ENCODE measurements around the gene AMHR2. TPM values are rescaled to one million over a fixed set of nuclear protein-coding genes. Genes with fewer than 3 reads are reported as not detected.

AMHR2 gene
- polyA plus RNA-seq, 1 donor from 2014 or later, result not detected

DNA sequence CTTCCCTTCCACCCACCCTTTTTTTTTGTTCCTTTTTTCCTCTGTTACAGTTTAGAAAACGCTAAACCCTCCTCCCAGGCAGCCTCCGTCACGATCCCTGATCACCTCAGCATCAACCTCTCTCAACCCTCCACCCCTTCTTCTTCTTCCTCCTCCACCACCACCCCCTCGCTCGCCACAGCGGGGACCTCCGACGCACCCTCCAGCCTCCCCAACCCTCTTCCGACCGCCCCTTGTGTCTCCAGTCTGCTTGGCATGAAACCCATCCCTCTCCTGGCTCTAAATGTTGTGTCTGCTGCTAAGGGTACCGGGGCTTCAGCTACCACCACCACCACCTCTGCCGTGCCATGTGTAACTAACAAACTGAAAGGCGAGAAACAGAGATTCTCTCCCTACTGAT, 51.2 kb downstream of the AMHR2 start:
- H3K36me3 ChIP-seq (ENCODE audit: insufficient read depth, low read length), result peaks cover 5% of the 10 kb centered on the region
- H2AFZ ChIP-seq (ENCODE audit: low read depth, low read length), result no peak overlapping the region
- H4K20me1 ChIP-seq (ENCODE audit: insufficient read depth), result peaks cover 10% of the 10 kb centered on the region
- no peak overlapping the region for H3K27ac ChIP-seq (ENCODE audit: low read length)
- H3K9me3 ChIP-seq (ENCODE audit: low read length), result no peaks in the 10 kb centered on the region
- no peaks in the 10 kb centered on the region for H3K9me2 ChIP-seq (ENCODE audit: insufficient read depth, low read length)
- TF ChIP-seq EP300 (conservative IDR thresholded peaks at IDR 0.05; ENCODE audit: poor library complexity, severe bottlenecking), result no peak
- no peak for TF ChIP-seq EZH2 (IDR thresholded peaks at IDR 0.05; ENCODE audit: borderline replicate concordance, insufficient read depth, low read length, poor library complexity, severe bottlenecking)
- TF ChIP-seq TAF1 (IDR thresholded peaks at IDR 0.05; ENCODE audit: low read depth), result no peak
- no peak for TF ChIP-seq RAD21 (conservative IDR thresholded peaks at IDR 0.05)
- TF ChIP-seq POLR2AphosphoS5 (IDR thresholded peaks at IDR 0.05), result no peak
- TF ChIP-seq MXI1 (conservative IDR thresholded peaks at IDR 0.05; ENCODE audit: poor library complexity, severe bottlenecking), result no peak
- TF ChIP-seq, protein P1, sequence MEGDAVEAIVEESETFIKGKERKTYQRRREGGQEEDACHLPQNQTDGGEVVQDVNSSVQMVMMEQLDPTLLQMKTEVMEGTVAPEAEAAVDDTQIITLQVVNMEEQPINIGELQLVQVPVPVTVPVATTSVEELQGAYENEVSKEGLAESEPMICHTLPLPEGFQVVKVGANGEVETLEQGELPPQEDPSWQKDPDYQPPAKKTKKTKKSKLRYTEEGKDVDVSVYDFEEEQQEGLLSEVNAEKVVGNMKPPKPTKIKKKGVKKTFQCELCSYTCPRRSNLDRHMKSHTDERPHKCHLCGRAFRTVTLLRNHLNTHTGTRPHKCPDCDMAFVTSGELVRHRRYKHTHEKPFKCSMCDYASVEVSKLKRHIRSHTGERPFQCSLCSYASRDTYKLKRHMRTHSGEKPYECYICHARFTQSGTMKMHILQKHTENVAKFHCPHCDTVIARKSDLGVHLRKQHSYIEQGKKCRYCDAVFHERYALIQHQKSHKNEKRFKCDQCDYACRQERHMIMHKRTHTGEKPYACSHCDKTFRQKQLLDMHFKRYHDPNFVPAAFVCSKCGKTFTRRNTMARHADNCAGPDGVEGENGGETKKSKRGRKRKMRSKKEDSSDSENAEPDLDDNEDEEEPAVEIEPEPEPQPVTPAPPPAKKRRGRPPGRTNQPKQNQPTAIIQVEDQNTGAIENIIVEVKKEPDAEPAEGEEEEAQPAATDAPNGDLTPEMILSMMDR (IDR thresholded peaks at IDR 0.05; ENCODE audit: poor library complexity, severe bottlenecking), result no peak
- TF ChIP-seq REST (IDR thresholded peaks at IDR 0.05; ENCODE audit: borderline replicate concordance), result no peak
- TF ChIP-seq SMC3 (conservative IDR thresholded peaks at IDR 0.05; ENCODE audit: poor library complexity), result no peak
- H3K27me3 ChIP-seq (ENCODE audit: insufficient read depth, low read depth, low read length), result no peaks in the 10 kb centered on the region
- no peaks in the 10 kb centered on the region for H3F3A ChIP-seq (ENCODE audit: insufficient read depth, low read length, poor library complexity, severe bottlenecking)
- H3K79me2 ChIP-seq (replicated peaks; ENCODE audit: insufficient read depth, low read length), result peaks cover 14% of the 10 kb centered on the region
- no peak overlapping the region for H3K9ac ChIP-seq (ENCODE audit: low read length)
- no peak overlapping the region for H3K4me3 ChIP-seq (ENCODE audit: low read length)
- no peak overlapping the region for H3K4me2 ChIP-seq (ENCODE audit: low read length)

GRCh38 chr12:53476769-53477209, 53.1 kb downstream of the AMHR2 start:
- Histone ChIP-seq H3K4me2 (ENCODE audit: low read length) (no peak overlapping the region), H3K27me3 (ENCODE audit: insufficient read depth, low read depth, low read length) (no peaks in the 10 kb centered on the region), H2AFZ (ENCODE audit: low read depth, low read length) (no peak overlapping the region), H3K27ac (ENCODE audit: low read length) (no peak overlapping the region), H3K36me3 (ENCODE audit: insufficient read depth, low read length) (peaks cover 5% of the 10 kb centered on the region), H4K20me1 (ENCODE audit: insufficient read depth) (peaks cover 10% of the 10 kb centered on the region), H3K9me3 (ENCODE audit: low read length) (no peaks in the 10 kb centered on the region), H3K4me3 (ENCODE audit: low read length) (no peak overlapping the region), H3K9ac (ENCODE audit: low read length) (no peak overlapping the region), H3F3A (ENCODE audit: insufficient read depth, low read length, poor library complexity, severe bottlenecking) (no peaks in the 10 kb centered on the region), H3K9me2 (ENCODE audit: insufficient read depth, low read length) (no peaks in the 10 kb centered on the region), H3K79me2 (replicated peaks; ENCODE audit: insufficient read depth, low read length) (peaks cover 14% of the 10 kb centered on the region)
- TF ChIP-seq EZH2 (IDR thresholded peaks at IDR 0.05; ENCODE audit: borderline replicate concordance, insufficient read depth, low read length, poor library complexity, severe bottlenecking) (no peak), EP300 (conservative IDR thresholded peaks at IDR 0.05; ENCODE audit: poor library complexity, severe bottlenecking) (no peak), TAF1 (IDR thresholded peaks at IDR 0.05; ENCODE audit: low read depth) (no peak)
- TF ChIP-seq, protein P1 (IDR thresholded peaks at IDR 0.05; ENCODE audit: poor library complexity, severe bottlenecking), result peak; percentile 30

All from neural cell (in vitro differentiated cells).